HFF-Myc (cell line): Measurements from ENCODE around the gene SETD4.
A peak's percentile ranks its signal among the peaks of the same experiment; 100 is the strongest.

Experiments used
- DNase-seq: peaks from one replicate; pipeline ENCODE4 v3.0.0-alpha.2; 2011; ENCODE audit warnings: low read depth; ENCODE audit errors: extremely low read depth
- H3K4me3 ChIP-seq: replicated peaks from 2 replicates; pipeline ENCODE4 v1.5.1; 2011; ENCODE audit warnings: low read depth, mild to moderate bottlenecking, control low read depth, low read length
- CTCF ChIP-seq: IDR thresholded peaks from 2 replicates; pipeline ENCODE4 v1.5.1; 2012; ENCODE audit warnings: mild to moderate bottlenecking, low read depth, low read length, control low read depth; ENCODE audit errors: missing control alignments

SETD4 gene

DNA sequence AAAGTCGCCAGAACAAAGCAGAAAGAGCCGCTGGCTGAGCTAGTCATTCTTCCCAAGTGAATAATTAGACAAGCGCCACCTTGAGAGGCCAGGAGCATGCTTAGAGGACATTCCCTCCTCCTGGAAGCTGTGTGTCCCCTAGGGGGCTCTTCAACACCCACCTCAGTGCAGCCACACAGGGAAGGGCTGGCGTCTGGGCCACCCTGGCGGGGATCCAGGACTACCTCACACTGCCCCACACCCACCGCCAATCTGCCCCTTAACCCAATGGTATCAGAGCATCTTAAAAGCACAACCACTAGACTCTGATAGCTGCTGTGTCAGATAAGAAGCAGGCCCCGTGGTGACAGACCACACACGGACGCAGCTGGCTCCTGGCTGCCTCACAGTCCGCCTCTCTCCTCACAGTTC is 24.9 kb downstream of the SETD4 start:
- DNase-seq = no peak
- no peak for TF ChIP-seq CTCF
- H3K4me3 ChIP-seq = no peak overlapping the region

GRCh38 chr21:36034211-36034913 is 26.0 kb downstream of the SETD4 start:
- H3K4me3 ChIP-seq = no peak overlapping the region
- DNase-seq = no peak
- no peak for TF ChIP-seq CTCF

DNA sequence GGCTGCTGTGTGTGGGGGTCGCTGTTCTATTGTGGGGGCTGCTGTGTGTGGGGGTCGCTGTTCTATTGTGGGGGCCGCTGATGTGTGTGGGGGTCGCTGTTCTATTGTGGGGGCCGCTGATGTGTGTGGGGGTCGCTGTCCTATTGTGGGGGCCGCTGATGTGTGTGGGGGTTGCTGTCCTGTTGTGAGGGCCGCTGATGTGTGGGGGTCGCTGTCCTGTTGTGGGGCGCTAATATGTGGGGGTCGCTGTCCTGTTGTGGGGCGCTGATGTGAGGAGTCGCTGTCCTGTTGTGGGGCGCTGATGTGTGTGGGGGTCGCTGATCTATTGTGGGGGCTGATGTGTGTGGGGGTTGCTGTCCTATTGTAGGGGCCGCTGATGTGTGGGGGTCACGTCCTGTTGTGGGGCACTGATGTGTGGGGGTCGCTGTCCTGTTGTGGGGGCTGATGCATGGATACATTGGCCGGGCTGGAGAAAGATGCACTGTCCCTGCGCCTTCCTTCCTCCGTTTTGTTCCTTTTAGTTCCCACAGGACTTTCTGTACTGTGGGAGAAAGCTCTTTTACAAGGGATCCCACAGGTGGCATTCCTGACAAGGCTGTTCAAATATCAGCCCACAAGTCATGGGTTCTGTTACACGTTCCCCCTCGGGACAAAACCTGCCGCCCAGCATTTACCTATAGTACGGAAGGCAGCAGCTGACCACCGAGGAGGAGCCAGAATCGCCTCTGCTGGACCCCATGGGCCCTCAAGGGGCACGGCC is 27.5 kb downstream of the SETD4 start:
- no peak overlapping the region for H3K4me3 ChIP-seq
- TF ChIP-seq CTCF = no peak
- DNase-seq = no peak

- no peak overlapping the region for H3K4me3 ChIP-seq
- peak; percentile 7 for DNase-seq
- no peak for TF ChIP-seq CTCF
These were observed 29.6 kb downstream of the SETD4 start for GRCh38 chr21:36030581-36031189.

- H3K4me3 ChIP-seq = no peak overlapping the region
- no peak for TF ChIP-seq CTCF
- no peak for DNase-seq
These were observed 31.0 kb downstream of the SETD4 start for GRCh38 chr21:36029309-36029708.

DNA sequence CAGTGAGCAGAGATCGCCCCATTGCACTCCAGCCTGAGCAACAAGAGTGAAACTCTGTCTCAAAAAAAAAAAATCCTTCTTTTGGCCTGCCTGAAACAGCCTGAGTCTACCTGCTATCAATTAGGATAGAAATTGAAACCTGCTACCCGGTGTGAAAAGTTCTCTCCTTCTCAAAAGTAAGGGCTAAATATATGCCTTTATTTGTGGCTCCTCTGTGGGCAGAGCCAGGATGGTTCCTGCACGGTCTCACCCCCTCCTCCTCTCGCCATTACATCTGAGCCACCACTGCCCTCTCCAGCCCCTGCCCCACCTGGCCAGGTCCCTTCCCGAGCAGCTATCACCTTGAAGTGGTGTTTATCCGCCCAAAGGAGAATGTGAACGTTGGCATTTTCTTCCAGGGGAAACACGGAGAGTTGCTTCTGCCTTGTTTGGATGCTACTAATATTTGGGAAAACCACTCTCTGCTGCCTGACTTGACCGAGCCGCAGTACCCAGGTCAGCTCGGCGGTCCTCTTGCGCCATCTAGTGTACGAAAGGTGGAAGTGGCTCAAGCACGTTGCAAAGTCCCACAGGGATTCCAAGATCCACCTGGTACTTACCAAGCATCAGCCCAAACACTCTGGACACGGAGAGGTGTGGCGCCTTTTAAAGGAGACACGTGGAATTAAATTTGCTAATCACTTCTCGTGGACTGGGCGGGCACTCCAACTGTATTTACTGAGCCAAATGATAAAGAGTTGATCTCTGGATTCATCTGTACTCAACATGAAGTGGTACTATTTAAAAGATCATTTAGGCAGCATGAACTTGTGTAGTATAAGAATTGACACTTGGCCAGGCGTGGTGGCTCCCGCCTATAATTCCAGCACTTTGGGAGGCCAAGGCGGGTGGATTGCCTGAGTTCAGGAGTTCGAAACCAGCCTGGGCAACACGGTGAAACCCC is 31.9 kb downstream of the SETD4 start:
- peak; percentile 32 for DNase-seq
- TF ChIP-seq CTCF = peak; percentile 97
- no peak overlapping the region for H3K4me3 ChIP-seq
